GM12874 (cell line): ENCODE data around the gene CYREN.

Experiments used
- TF ChIP-seq, protein P1 (sequence below): IDR thresholded peaks from 2 replicates; pipeline ENCODE4 v1.5.1; 2011; ENCODE audit warnings: low read depth, mild to moderate bottlenecking, control low read depth, low read length, moderate library complexity; ENCODE audit not compliant: insufficient read depth

Gene CYREN

DNA sequence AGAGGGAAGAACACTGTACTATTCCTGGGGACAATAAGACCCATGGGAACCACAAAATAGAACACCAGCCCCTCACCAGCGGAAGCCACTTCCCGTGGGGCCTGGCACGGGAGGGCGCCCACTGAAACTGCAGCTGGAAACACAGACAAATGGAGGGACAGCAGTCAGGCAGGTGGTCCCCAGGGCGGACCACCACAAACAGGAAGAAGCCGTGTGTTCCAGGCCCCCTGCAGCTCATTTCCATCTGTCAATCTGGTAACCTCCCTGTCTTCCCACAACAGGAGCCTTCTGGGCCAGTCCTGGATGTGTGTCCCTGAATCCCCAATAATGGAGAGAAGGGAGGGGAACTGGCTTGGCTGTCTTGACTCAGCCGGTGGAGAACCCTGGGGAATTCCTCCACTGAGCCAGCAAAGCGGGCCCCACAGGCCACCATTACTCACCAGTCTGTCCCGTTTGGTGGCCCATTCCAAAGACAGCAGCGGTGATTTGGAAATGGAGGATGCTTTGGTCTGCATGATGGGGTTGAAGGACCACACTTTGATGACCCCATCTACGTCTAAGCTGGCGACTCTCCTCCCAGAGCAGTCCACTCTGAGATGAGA, 24.1 kb upstream of the CYREN start:
- TF ChIP-seq, protein P1, sequence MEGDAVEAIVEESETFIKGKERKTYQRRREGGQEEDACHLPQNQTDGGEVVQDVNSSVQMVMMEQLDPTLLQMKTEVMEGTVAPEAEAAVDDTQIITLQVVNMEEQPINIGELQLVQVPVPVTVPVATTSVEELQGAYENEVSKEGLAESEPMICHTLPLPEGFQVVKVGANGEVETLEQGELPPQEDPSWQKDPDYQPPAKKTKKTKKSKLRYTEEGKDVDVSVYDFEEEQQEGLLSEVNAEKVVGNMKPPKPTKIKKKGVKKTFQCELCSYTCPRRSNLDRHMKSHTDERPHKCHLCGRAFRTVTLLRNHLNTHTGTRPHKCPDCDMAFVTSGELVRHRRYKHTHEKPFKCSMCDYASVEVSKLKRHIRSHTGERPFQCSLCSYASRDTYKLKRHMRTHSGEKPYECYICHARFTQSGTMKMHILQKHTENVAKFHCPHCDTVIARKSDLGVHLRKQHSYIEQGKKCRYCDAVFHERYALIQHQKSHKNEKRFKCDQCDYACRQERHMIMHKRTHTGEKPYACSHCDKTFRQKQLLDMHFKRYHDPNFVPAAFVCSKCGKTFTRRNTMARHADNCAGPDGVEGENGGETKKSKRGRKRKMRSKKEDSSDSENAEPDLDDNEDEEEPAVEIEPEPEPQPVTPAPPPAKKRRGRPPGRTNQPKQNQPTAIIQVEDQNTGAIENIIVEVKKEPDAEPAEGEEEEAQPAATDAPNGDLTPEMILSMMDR = no peak

GRCh38 chr7:135193615-135194081, 23.1 kb upstream of the CYREN start:
- TF ChIP-seq, protein P1 = no peak

DNA sequence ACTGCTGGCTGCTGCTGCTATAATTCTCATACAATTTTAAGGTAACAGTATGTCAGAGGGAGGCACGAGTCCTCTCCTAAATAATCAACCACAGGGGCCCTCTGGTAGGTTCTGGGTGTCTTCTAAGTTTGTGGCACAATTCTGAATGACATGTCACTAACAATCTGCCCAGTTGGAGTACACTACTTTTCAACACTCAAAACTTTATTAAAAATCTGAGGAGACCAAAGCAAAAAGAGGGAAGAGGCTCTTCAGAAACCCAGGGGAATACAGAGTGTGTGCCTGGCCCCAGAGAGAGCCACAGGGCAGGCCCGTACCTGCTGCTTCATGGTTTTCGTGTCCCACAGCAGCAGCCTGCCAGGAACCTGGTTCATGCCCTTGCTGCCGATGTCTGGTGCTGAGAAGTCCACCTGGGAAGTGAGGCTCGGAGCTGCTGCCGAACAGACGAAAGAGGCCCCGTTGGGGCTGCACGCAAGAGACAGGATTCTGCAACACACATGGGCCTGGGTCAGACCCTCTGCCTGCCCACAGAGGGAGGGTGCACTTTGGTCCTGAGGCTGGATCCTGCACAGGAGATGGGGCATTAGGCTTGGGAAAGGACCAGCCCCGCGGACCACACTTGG, 22.5 kb upstream of the CYREN start:
- TF ChIP-seq, protein P1 = no peak

- TF ChIP-seq, protein P1 = no peak
Observed at GRCh38 chr7:135190703-135191102, 20.2 kb upstream of the CYREN start.

GRCh38 chr7:135189961-135190360, 19.5 kb upstream of the CYREN start:
- TF ChIP-seq, protein P1 = no peak

GRCh38 chr7:135189221-135189662, 18.7 kb upstream of the CYREN start:
- TF ChIP-seq, protein P1 = no peak

DNA sequence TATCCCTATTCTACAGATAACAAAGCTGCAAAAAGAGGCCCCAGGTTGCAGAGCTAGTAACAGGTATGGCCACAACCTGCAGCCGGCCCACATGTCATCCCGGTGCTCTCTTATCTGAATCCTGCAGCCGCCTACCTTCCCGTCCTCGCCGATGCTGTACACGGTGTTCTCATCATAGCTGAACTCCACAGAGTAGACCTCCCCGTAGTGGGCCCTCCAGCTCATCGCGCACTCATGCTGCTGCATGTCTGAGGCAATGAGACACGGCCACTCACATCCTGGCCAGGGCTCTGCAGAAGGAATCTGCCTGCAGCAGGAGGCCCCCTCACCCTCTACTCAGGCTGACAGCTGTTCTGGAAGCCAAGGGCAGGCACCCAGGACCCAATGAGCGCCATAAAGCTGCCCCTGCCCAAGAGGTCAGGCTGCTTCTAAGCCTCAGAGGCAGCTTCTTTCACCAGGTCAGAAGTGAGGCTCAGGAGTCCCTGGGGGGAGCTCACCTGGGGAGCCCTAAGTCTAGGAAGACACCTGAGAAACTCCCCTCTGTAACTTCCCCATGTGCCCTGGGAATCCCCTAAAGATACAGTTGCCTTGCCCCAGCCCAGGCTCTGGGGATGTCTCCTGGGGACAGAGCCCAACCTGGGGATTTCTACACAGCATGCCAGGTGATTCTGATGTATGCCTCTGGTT, 17.9 kb upstream of the CYREN start:
- TF ChIP-seq, protein P1 = no peak
